IMR-90 (cell line): ENCODE results near the gene UCK2. TPM values are rescaled to one million over a fixed set of nuclear protein-coding genes. Genes with fewer than 3 reads are reported as not detected.

ENCODE experiments used
- ATAC-seq: fragments of 200-7000 bp; cut with Tn5 transposase; 2 replicates; pipeline ENCODE4 v1.9.1; 2020; ENCODE audit warnings: low read depth, mild to moderate bottlenecking, moderate library complexity
- BruUV-seq: library from RNA; stranded (reverse); fragments of 400-500 nt; replicated peaks from 2 replicates; lab custom pipeline; 2021; lab: Mats Ljungman, UMichigan
- CTCF ChIA-PET: fragments of 300-600 bp; formaldehyde crosslinking; extraction: SDS; loops from one replicate; lab custom pipeline; 2021; ENCODE audit warnings: antibody characterized with exemption; lab: Yijun Ruan, JAX
- POLR2A ChIA-PET: fragments of 300-600 bp; sonication (Branson Sonifier 250); formaldehyde crosslinking; loops from one replicate; lab custom pipeline; 2022; ENCODE audit warnings: antibody characterized with exemption; ENCODE audit not compliant: unreplicated experiment; lab: Charles Lee
- DNase-seq: peaks from one replicate; pipeline ENCODE4 v3.0.0; 2013
- H2AFZ ChIP-seq: replicated peaks from 2 replicates; pipeline ENCODE3; 2013; ENCODE audit warnings: low read length, mild to moderate bottlenecking; ENCODE audit not compliant: poor library complexity
- H2AK5ac ChIP-seq: 2 replicates; pipeline ENCODE4 v1.6.1; 2013; ENCODE audit warnings: low read depth, low read length, inconsistent platforms
- H2AK9ac ChIP-seq: replicated peaks from 2 replicates; pipeline ENCODE3; 2013; ENCODE audit warnings: mild to moderate bottlenecking, low read depth, low read length, moderate library complexity; ENCODE audit not compliant: poor library complexity
- H2BK120ac ChIP-seq: 2 replicates; pipeline ENCODE4 v1.6.1; 2013; ENCODE audit warnings: low read depth, low read length, inconsistent platforms
- H2BK15ac ChIP-seq: 3 replicates; pipeline ENCODE4 v1.6.1; 2013; ENCODE audit warnings: low read depth, low read length, inconsistent platforms
- H2BK20ac ChIP-seq: 2 replicates; pipeline ENCODE4 v1.6.1; 2013; ENCODE audit warnings: low read depth, mild to moderate bottlenecking, inconsistent platforms, low read length, moderate library complexity
- H2BK5ac ChIP-seq: 2 replicates; pipeline ENCODE4 v1.6.1; 2013; ENCODE audit warnings: mild to moderate bottlenecking, low read depth, low read length, inconsistent platforms; ENCODE audit not compliant: poor library complexity, severe bottlenecking
- H3K14ac ChIP-seq: replicated peaks from 2 replicates; pipeline ENCODE4 v1.6.1; 2013; ENCODE audit warnings: low read depth, low read length, inconsistent platforms
- H3K18ac ChIP-seq: 2 replicates; pipeline ENCODE4 v1.6.1; 2013; ENCODE audit warnings: low read depth, low read length, control low read depth
- H3K23ac ChIP-seq: 2 replicates; pipeline ENCODE4 v1.6.1; 2013; ENCODE audit warnings: low read depth, low read length, inconsistent platforms
- H3K27ac ChIP-seq: 2 replicates; pipeline ENCODE4 v1.5.1; 2013; ENCODE audit warnings: mild to moderate bottlenecking, control low read depth, low read length; ENCODE audit not compliant: insufficient read depth
- H3K27me3 ChIP-seq: 2 replicates; pipeline ENCODE4 v1.6.1; 2013; ENCODE audit warnings: low read length; ENCODE audit not compliant: control insufficient read depth, insufficient read depth
- H3K36me3 ChIP-seq: 2 replicates; pipeline ENCODE4 v1.6.1; 2013; ENCODE audit warnings: low read length, mixed read lengths; ENCODE audit not compliant: control insufficient read depth, insufficient read depth
- H3K4ac ChIP-seq: 2 replicates; pipeline ENCODE4 v1.6.1; 2013; ENCODE audit warnings: low read depth, low read length, inconsistent platforms
- H3K4me1 ChIP-seq: 2 replicates; pipeline ENCODE4 v1.6.1; 2013; ENCODE audit warnings: low read length, mixed read lengths; ENCODE audit not compliant: control insufficient read depth, insufficient read depth
- H3K4me2 ChIP-seq: 2 replicates; pipeline ENCODE4 v1.6.1; 2013; ENCODE audit warnings: low read depth, mild to moderate bottlenecking, control low read depth, low read length, moderate library complexity
- H3K4me3 ChIP-seq: 2 replicates; pipeline ENCODE4 v1.5.1; 2013; ENCODE audit warnings: low read depth, mild to moderate bottlenecking, control low read depth, low read length, moderate library complexity; ENCODE audit not compliant: insufficient read depth
- H3K56ac ChIP-seq: 2 replicates; pipeline ENCODE4 v1.6.1; 2013; ENCODE audit warnings: low read length, inconsistent platforms; ENCODE audit not compliant: insufficient read depth; ENCODE audit errors: extremely low read depth
- H3K79me1 ChIP-seq, 2 experiments: 2 replicates each; pipeline ENCODE4 v1.6.1; 2013; ENCODE audit warnings: low read length in 2 of 2, inconsistent platforms in 1 of 2, low read depth in 1 of 2
- H3K9ac ChIP-seq: 2 replicates; pipeline ENCODE4 v1.6.1; 2013; ENCODE audit warnings: low read depth, low read length, control low read depth
- H3K9me1 ChIP-seq: 2 replicates; pipeline ENCODE4 v1.6.1; 2013; ENCODE audit warnings: low read length, inconsistent platforms; ENCODE audit not compliant: insufficient read depth
- H3K9me3 ChIP-seq: 2 replicates; pipeline ENCODE4 v1.6.1; 2013; ENCODE audit warnings: low read length; ENCODE audit not compliant: control insufficient read depth, insufficient read depth
- H4K20me1 ChIP-seq: 2 replicates; pipeline ENCODE4 v1.6.1; 2013; ENCODE audit warnings: low read length, inconsistent platforms; ENCODE audit not compliant: insufficient read depth
- H4K5ac ChIP-seq: 2 replicates; pipeline ENCODE4 v1.6.1; 2013; ENCODE audit warnings: mild to moderate bottlenecking, low read depth, low read length, control low read depth
- H4K8ac ChIP-seq, 2 experiments: 2 replicates each; pipeline ENCODE4 v1.6.1; 2013; ENCODE audit warnings: low read depth in 2 of 2, low read length in 2 of 2, control low read depth in 1 of 2, inconsistent platforms in 1 of 2
- H4K91ac ChIP-seq: 2 replicates; pipeline ENCODE4 v1.6.1; 2013; ENCODE audit warnings: low read depth, low read length, inconsistent platforms; ENCODE audit not compliant: insufficient read depth
- BHLHE40 ChIP-seq: fragments of 150-350 bp; IDR thresholded peaks from 2 replicates; pipeline ENCODE4 v1.6.1; 2016; ENCODE audit warnings: mild to moderate bottlenecking, low read depth, low read length
- CEBPB ChIP-seq: IDR thresholded peaks from 2 replicates; pipeline ENCODE4 v1.6.1; 2012; ENCODE audit warnings: low read depth, low read length, improper control_type of control experiment
- CHD1 ChIP-seq: IDR thresholded peaks from 2 replicates; pipeline ENCODE4 v1.6.1; 2012; ENCODE audit warnings: low read depth, low read length, improper control_type of control experiment
- CTCF ChIP-seq: conservative IDR thresholded peaks from 2 replicates; pipeline ENCODE4 v1.5.1; 2012; ENCODE audit warnings: mild to moderate bottlenecking, low read depth, low read length, improper control_type of control experiment
- ELK1 ChIP-seq: fragments of 150-350 bp; IDR thresholded peaks from 2 replicates; pipeline ENCODE4 v1.6.1; 2016; ENCODE audit warnings: low read depth, mild to moderate bottlenecking, low read length, moderate library complexity, borderline replicate concordance
- FOS ChIP-seq: fragments of 150-350 bp; IDR thresholded peaks from 2 replicates; pipeline ENCODE4 v1.6.1; 2016; ENCODE audit warnings: low read depth, low read length
- MAFK ChIP-seq: IDR thresholded peaks from 2 replicates; pipeline ENCODE4 v1.6.1; 2012; ENCODE audit warnings: low read depth, low read length, improper control_type of control experiment
- MAZ ChIP-seq: IDR thresholded peaks from 2 replicates; pipeline ENCODE4 v1.6.1; 2012; ENCODE audit warnings: low read depth, mild to moderate bottlenecking, low read length, improper control_type of control experiment, moderate library complexity, borderline replicate concordance
- MXI1 ChIP-seq: IDR thresholded peaks from 2 replicates; pipeline ENCODE4 v1.6.1; 2012; ENCODE audit warnings: low read depth, mild to moderate bottlenecking, low read length, moderate library complexity, borderline replicate concordance
- NFE2L2 ChIP-seq: fragments of 150-350 bp; IDR thresholded peaks from 2 replicates; pipeline ENCODE4 v1.6.1; 2016; ENCODE audit warnings: low read depth, mild to moderate bottlenecking, low read length
- POLR2A ChIP-seq: IDR thresholded peaks from 2 replicates; pipeline ENCODE4 v1.6.1; 2012; ENCODE audit warnings: mild to moderate bottlenecking, low read depth, low read length
- RAD21 ChIP-seq: IDR thresholded peaks from 2 replicates; pipeline ENCODE4 v1.6.1; 2012; ENCODE audit warnings: low read length, improper control_type of control experiment
- RCOR1 ChIP-seq: IDR thresholded peaks from 2 replicates; pipeline ENCODE4 v1.6.1; 2012; ENCODE audit warnings: mild to moderate bottlenecking, low read length, improper control_type of control experiment; ENCODE audit not compliant: insufficient replicate concordance
- RFX5 ChIP-seq: IDR thresholded peaks from 2 replicates; pipeline ENCODE4 v1.8.0; 2012; ENCODE audit warnings: low read depth, mild to moderate bottlenecking, low read length, moderate library complexity
- SMC3 ChIP-seq: fragments of 150-350 bp; IDR thresholded peaks from 2 replicates; pipeline ENCODE4 v1.6.1; 2016; ENCODE audit warnings: low read depth, mild to moderate bottlenecking, antibody characterized with exemption, low read length, moderate library complexity
- USF2 ChIP-seq: fragments of 150-350 bp; IDR thresholded peaks from 2 replicates; pipeline ENCODE4 v1.6.1; 2017; ENCODE audit warnings: mild to moderate bottlenecking, antibody characterized with exemption, low read length, low read depth
- WGBS, 2 experiments: methylation state at CpG; one replicate each; pipeline versions ENCODE4 v1.1.5 to v1.1.7; 2013; ENCODE audit warnings: missing lambda C conversion rate in 2 of 2; ENCODE audit not compliant: insufficient read length in 1 of 2; ENCODE audit errors: extremely low coverage in 2 of 2; 5-methylcytosine and 5-hydroxymethylcytosine counted together
- dilution Hi-C: fragments of 300-500 bp; cut with HindIII; formaldehyde crosslinking; loops from one replicate; pipeline ENCODE4 v1.14.3; 2018; ENCODE audit warnings: low sequenced_read_pairs; ENCODE audit not compliant: unreplicated experiment
- in situ Hi-C: fragments of 300-500 bp; cut with MboI; formaldehyde crosslinking; loops from 3 replicates; pipeline ENCODE4 v1.14.3; 2019; ENCODE audit warnings: low sequenced_read_pairs, inconsistent platforms, mixed read lengths
- intact Hi-C: fragments of 100-400 bp; cut with micrococcal nuclease; formaldehyde crosslinking; loops from 2 replicates; pipeline ENCODE4 v1.10.0; 2022
- polyA plus RNA-seq, 3 experiments: library from polyadenylated mRNA; depleted of rRNA; stranded (reverse); fragments of >200 nt; gene quantifications; 2 replicates each; pipeline ENCODE4 v1.2.3, GENCODE V29; 2012; ENCODE audit warnings: low replicate concordance in 1 of 3
- total RNA-seq: library from RNA; depleted of rRNA; stranded (reverse); fragments of >200 nt; gene quantifications from 2 replicates; pipeline ENCODE4 v1.2.3, GENCODE V29; 2012

Gene UCK2
- total and polyA plus RNA-seq, 2 of the 4 experiments (the other 2 are of a cell fraction) = 83.0 to 87.8 TPM

- Histone ChIP-seq H2AFZ (no peak overlapping the region), H4K20me1 (peaks cover 54% of the 10 kb centered on the region), H2BK20ac (no peak overlapping the region), H3K27ac (no peak overlapping the region), H3K4ac (no peak overlapping the region), H3K9ac (no peak overlapping the region), H4K8ac (no peak overlapping the region), H2AK5ac (no peak overlapping the region), H4K5ac (no peak overlapping the region), H4K91ac (no peak overlapping the region), H2BK5ac (no peak overlapping the region), H2BK120ac (no peak overlapping the region), H3K36me3 (no peaks in the 10 kb centered on the region), H3K9me1 (peaks cover 29% of the 10 kb centered on the region), H2BK15ac (no peak overlapping the region), H3K18ac (no peak overlapping the region), H3K56ac (no peak overlapping the region), H3K4me2 (no peak overlapping the region), H3K27me3 (no peaks in the 10 kb centered on the region), H3K4me1 (peaks cover 15% of the 10 kb centered on the region), H3K4me3 (no peak overlapping the region), H2AK9ac (no peak overlapping the region), H3K14ac (no peak overlapping the region), H3K79me1 (peaks cover 40 to 77% of the 10 kb centered on the region in 2 experiments), H3K9me3 (no peaks in the 10 kb centered on the region), H3K23ac (no peak overlapping the region)
- ChIA-PET CTCF (no interaction called here), POLR2A (no interaction called here)
- WGBS, 2 experiments = 80% methylated on average over 1 of the region's 5 CpGs; no CpG with 5 or more reads in 1 of the 2 experiments
- TF ChIP-seq MAFK = no peak
- TF ChIP-seq RAD21 = no peak
- no peak for TF ChIP-seq POLR2A
- no peak for TF ChIP-seq FOS
- no peak for TF ChIP-seq BHLHE40
- no peak for TF ChIP-seq RFX5
- TF ChIP-seq USF2 = no peak
- TF ChIP-seq RCOR1 = no peak
- TF ChIP-seq CEBPB = no peak
- TF ChIP-seq MAZ = no peak
- TF ChIP-seq MXI1 = no peak
- no peak for TF ChIP-seq ELK1
- no peak for TF ChIP-seq NFE2L2
- TF ChIP-seq CTCF = no peak
- no peak for TF ChIP-seq CHD1
- TF ChIP-seq SMC3 = no peak
- dilution Hi-C loops = no loop called here
- intact Hi-C loops = no loop called here
- BruUV-seq = no TSS peak
- DNase-seq = no peak
- no peak for ATAC-seq
- in situ Hi-C loops = no loop called here
Observed at GRCh38 chr1:165861911-165862310, 34.5 kb downstream of the UCK2 start.
